Measurements from ENCODE around the gene CACNA1E. TPM values are rescaled to one million over a fixed set of nuclear protein-coding genes. Genes with fewer than 3 reads are reported as not detected.

Gene CACNA1E
- total RNA-seq, 2 donors from 2014 or later, result 1.7 to 2.2 TPM

- H3K27me3 ChIP-seq, result no peaks in the 10 kb centered on the region
- TF ChIP-seq CTCF (IDR thresholded peaks at IDR 0.05), result no peak
- H3K4me3 ChIP-seq, result no peak overlapping the region
- H3K27ac ChIP-seq, result no peak overlapping the region
- H3K4me1 ChIP-seq, result no peaks in the 10 kb centered on the region
- no peaks in the 10 kb centered on the region for H3K36me3 ChIP-seq
- DNase-seq (ENCODE audit: low spot score), result no peak
- peaks cover 0 to 10% of the 10 kb centered on the region in 2 donors for H3K9me3 ChIP-seq
Observed at GRCh38 chr1:181443231-181443853, 40.0 kb upstream of the CACNA1E start.

- Histone ChIP-seq H3K4me1 (no peaks in the 10 kb centered on the region), H3K27me3 (no peaks in the 10 kb centered on the region), H3K27ac (no peak overlapping the region), H3K9me3 (peaks cover 0 to 10% of the 10 kb centered on the region in 2 donors), H3K4me3 (no peak overlapping the region), H3K36me3 (no peaks in the 10 kb centered on the region)
- TF ChIP-seq CTCF (IDR thresholded peaks at IDR 0.05), result no peak
- DNase-seq (ENCODE audit: low spot score), result no peak
Observed at GRCh38 chr1:181445436-181445835, 37.9 kb upstream of the CACNA1E start.

GRCh38 chr1:181448461-181448860 is 34.9 kb upstream of the CACNA1E start:
- Histone ChIP-seq H3K36me3 (no peaks in the 10 kb centered on the region), H3K4me3 (no peak overlapping the region), H3K27ac (no peak overlapping the region), H3K27me3 (no peaks in the 10 kb centered on the region), H3K4me1 (no peaks in the 10 kb centered on the region), H3K9me3 (peaks cover 0 to 10% of the 10 kb centered on the region in 2 donors)
- DNase-seq (ENCODE audit: low spot score), result no peak
- TF ChIP-seq CTCF (IDR thresholded peaks at IDR 0.05), result no peak

- Histone ChIP-seq H3K9me3 (peaks cover 0 to 11% of the 10 kb centered on the region in 2 donors), H3K27ac (no peak overlapping the region), H3K4me1 (no peaks in the 10 kb centered on the region), H3K4me3 (no peak overlapping the region), H3K27me3 (no peaks in the 10 kb centered on the region), H3K36me3 (no peaks in the 10 kb centered on the region)
- TF ChIP-seq CTCF (IDR thresholded peaks at IDR 0.05), result no peak
- DNase-seq (ENCODE audit: low spot score), result no peak
Observed at GRCh38 chr1:181451661-181452230, 31.6 kb upstream of the CACNA1E start.

GRCh38 chr1:181452746-181453145 is 30.6 kb upstream of the CACNA1E start:
- no peak for DNase-seq (ENCODE audit: low spot score)
- H3K27ac ChIP-seq, result no peak overlapping the region
- TF ChIP-seq CTCF (IDR thresholded peaks at IDR 0.05), result no peak

More at GRCh38 chr1:181452746-181453145, 30.6 kb upstream of the CACNA1E start:
- no peak overlapping the region for H3K4me3 ChIP-seq
- H3K9me3 ChIP-seq, result peaks cover 0 to 6% of the 10 kb centered on the region in 2 donors
- H3K4me1 ChIP-seq, result no peaks in the 10 kb centered on the region
- H3K36me3 ChIP-seq, result no peaks in the 10 kb centered on the region
- no peaks in the 10 kb centered on the region for H3K27me3 ChIP-seq

Measured in right atrium auricular region (tissue), 2 donors.